SK-N-SH (cell line): ENCODE measurements around the gene TPP1. TPM values are rescaled to one million over a fixed set of nuclear protein-coding genes. Genes with fewer than 3 reads are reported as not detected.

Experiments
- CTCF ChIA-PET: fragments of 300-600, 350-600 bp; formaldehyde crosslinking; extraction: SDS; loops from one replicate; lab custom pipeline; 2021; lab: Yijun Ruan, JAX
- POLR2A ChIA-PET: fragments of 350-600 bp; sonication (Branson Sonifier 250); formaldehyde crosslinking; extraction: SDS; loops from one replicate; lab custom pipeline; 2020; ENCODE audit warnings: antibody characterized with exemption, inconsistent platforms; lab: Yijun Ruan, JAX
- DNase-seq: peaks from one replicate; pipeline ENCODE4 v3.0.0; 2012
- H2AFZ ChIP-seq: fragments of 200-600 bp; sonication (generic); 2 replicates; pipeline ENCODE4 v1.8.1; 2016; ENCODE audit warnings: antibody characterized with exemption, mild to moderate bottlenecking, low read depth
- H3F3A ChIP-seq: fragments of 200-600 bp; sonication (generic); replicated peaks from 2 replicates; pipeline ENCODE3; 2016; ENCODE audit warnings: antibody characterized with exemption, mild to moderate bottlenecking; ENCODE audit not compliant: insufficient read depth
- H3K27ac ChIP-seq, 2 experiments: fragments of 200-500 bp in 1 of 2; fragments of 200-600 bp in 1 of 2; sonication (Bioruptor generic) in 1 of 2; sonication (generic), shearing (Covaris generic) in 1 of 2; 2 replicates each; pipeline versions ENCODE4 v1.5.1 to v1.6.1; 2014 to 2016; ENCODE audit warnings: low read depth in 2 of 2, inconsistent platforms in 1 of 2, low read length in 1 of 2, mild to moderate bottlenecking in 1 of 2, mixed read lengths in 1 of 2
- H3K27me3 ChIP-seq: fragments of 200-600 bp; sonication (generic), shearing (Covaris generic); 2 replicates; pipeline ENCODE4 v1.6.1; 2016; ENCODE audit warnings: mixed run types; ENCODE audit not compliant: insufficient read depth
- H3K36me3 ChIP-seq, 2 experiments: fragments of 200-500 bp in 1 of 2; fragments of 200-600 bp in 1 of 2; sonication (Bioruptor generic) in 1 of 2; sonication (generic) in 1 of 2; replicated peaks in 1 of 2; 2 replicates each; pipeline versions ENCODE3 to v1.5.1; 2014 to 2016; ENCODE audit warnings: low read length in 1 of 2, mild to moderate bottlenecking in 1 of 2; ENCODE audit not compliant: insufficient read depth in 2 of 2, control insufficient read depth in 1 of 2
- H3K4me1 ChIP-seq, 2 experiments: fragments of 200-500 bp in 1 of 2; fragments of 200-600 bp in 1 of 2; sonication (Bioruptor generic) in 1 of 2; sonication (generic), shearing (Covaris generic) in 1 of 2; 2 replicates each; pipeline versions ENCODE4 v1.5.1 to v1.6.1; 2014 to 2016; ENCODE audit warnings: low read depth in 1 of 2, low read length in 1 of 2, mixed run types in 1 of 2; ENCODE audit not compliant: insufficient read depth in 2 of 2, control insufficient read depth in 1 of 2
- H3K4me2 ChIP-seq: fragments of 200-600 bp; sonication (generic), shearing (Covaris generic); 2 replicates; pipeline ENCODE4 v1.6.1; 2017; ENCODE audit warnings: mixed run types
- H3K4me3 ChIP-seq, 2 experiments: fragments of 200-500 bp in 1 of 2; fragments of 200-600 bp in 1 of 2; sonication (Bioruptor generic) in 1 of 2; sonication (generic), shearing (Covaris generic) in 1 of 2; 2 replicates each; pipeline versions ENCODE4 v1.5.1 to v1.8.1; 2014 to 2016; ENCODE audit warnings: low read depth in 2 of 2, inconsistent platforms in 1 of 2, low read length in 1 of 2, mild to moderate bottlenecking in 1 of 2, mixed read lengths in 1 of 2, moderate library complexity in 1 of 2
- H3K79me2 ChIP-seq: fragments of 200-600 bp; sonication (generic); 2 replicates; pipeline ENCODE4 v1.8.1; 2017; ENCODE audit warnings: mild to moderate bottlenecking; ENCODE audit not compliant: insufficient read depth
- H3K9ac ChIP-seq: fragments of 200-600 bp; sonication (generic); 2 replicates; pipeline ENCODE4 v1.6.1; 2017; ENCODE audit warnings: mixed run types
- H3K9me2 ChIP-seq: fragments of 200-600 bp; sonication (generic); 2 replicates; pipeline ENCODE4 v1.6.1; 2017; ENCODE audit warnings: mixed run types
- H3K9me3 ChIP-seq: fragments of 200-600 bp; sonication (generic); 2 replicates; pipeline ENCODE4 v1.6.1; 2017; ENCODE audit warnings: mixed run types, mild to moderate bottlenecking, moderate library complexity
- H4K20me1 ChIP-seq: fragments of 200-600 bp; sonication (generic); 2 replicates; pipeline ENCODE4 v1.6.1; 2017; ENCODE audit warnings: mild to moderate bottlenecking, mixed run types; ENCODE audit not compliant: insufficient read depth
- FOXJ3 ChIP-seq: sonication (generic); formaldehyde crosslinking; IDR thresholded peaks from 2 replicates; pipeline ENCODE4 v1.5.1; 2020; ENCODE audit warnings: mild to moderate bottlenecking, missing genetic modification reagents
- FOXM1 ChIP-seq: IDR thresholded peaks from 2 replicates; pipeline ENCODE4 v1.4.0; 2012; ENCODE audit warnings: low read depth, mild to moderate bottlenecking
- IRF3 ChIP-seq: fragments of 150-350 bp; IDR thresholded peaks from 2 replicates; pipeline ENCODE4 v1.6.1; 2016; ENCODE audit warnings: mild to moderate bottlenecking, low read depth, low read length
- NRF1 ChIP-seq: IDR thresholded peaks from 2 replicates; pipeline ENCODE4 v1.6.1; 2012; ENCODE audit warnings: low read depth, mild to moderate bottlenecking, low read length
- POLR2AphosphoS5 ChIP-seq: IDR thresholded peaks from 2 replicates; pipeline ENCODE4 v1.6.1; 2012; ENCODE audit warnings: low read depth, low read length
- REST ChIP-seq: IDR thresholded peaks from 2 replicates; pipeline ENCODE4 v1.6.1; 2012; ENCODE audit warnings: mild to moderate bottlenecking, low read depth, low read length, moderate library complexity
- RFX5 ChIP-seq: IDR thresholded peaks from 2 replicates; pipeline ENCODE4 v1.6.1; 2012; ENCODE audit warnings: mild to moderate bottlenecking, improper control_type of control experiment, low read length
- TAF1 ChIP-seq: IDR thresholded peaks from 2 replicates; pipeline ENCODE4 v1.6.1; 2012; ENCODE audit warnings: low read depth, mild to moderate bottlenecking, low read length, moderate library complexity, borderline replicate concordance
- YY1 ChIP-seq: IDR thresholded peaks from 2 replicates; pipeline ENCODE4 v1.4.0; 2012; ENCODE audit warnings: low read depth, mild to moderate bottlenecking
- WGBS: methylation state at CpG from one replicate; pipeline ENCODE4 v1.1.6; 2017; ENCODE audit warnings: low lambda C conversion rate; 5-methylcytosine and 5-hydroxymethylcytosine counted together
- polyA plus RNA-seq, 3 experiments: library from polyadenylated mRNA; depleted of rRNA; stranded (reverse); fragments of >200 nt; gene quantifications; 2 replicates each; pipeline ENCODE4 v1.2.3, GENCODE V29; 2012
- TF ChIP-seq, protein P1 (sequence below): IDR thresholded peaks from 2 replicates; pipeline ENCODE4; 2012

Gene TPP1
- polyA plus RNA-seq, 1 of the 3 experiments (the other 2 are of a cell fraction) = 105 TPM

GRCh38 chr11:6623391-6624363, 4.5 kb upstream of the TPP1 start:
- H3K9ac ChIP-seq = no peak overlapping the region
- H3K27ac ChIP-seq = no peak overlapping the region
- H3K36me3 ChIP-seq = peaks cover 0 to 11% of the 10 kb centered on the region in 2 experiments
- 76% methylated on average over 18 of the region's 31 CpGs for WGBS
- no peaks in the 10 kb centered on the region for H4K20me1 ChIP-seq
- H3K4me1 ChIP-seq = peaks cover 0 to 1% of the 10 kb centered on the region in 2 experiments; a peak in 2 of 4 replicates
- peaks cover 5% of the 10 kb centered on the region; the same call in 1 of the 2 replicates for H3K79me2 ChIP-seq
- DNase-seq = no peak
- POLR2A ChIA-PET = interaction anchor here (1.0 kb wide), 1 partner anchor 12 kb away, joined by 3 read pairs; no protein-coding TSS in a partner anchor
- CTCF ChIA-PET = interaction anchor here (2.3 kb wide), 1 partner anchor 11 kb away, joined by 10 read pairs; the partner anchor contains the start of gene TAF10
- H3K4me2 ChIP-seq = no peak overlapping the region
- H3K9me2 ChIP-seq = no peaks in the 10 kb centered on the region
- H2AFZ ChIP-seq = no peak overlapping the region
- no peaks in the 10 kb centered on the region for H3K9me3 ChIP-seq
- no peaks in the 10 kb centered on the region for H3F3A ChIP-seq
- H3K27me3 ChIP-seq = no peaks in the 10 kb centered on the region
- no peak for TF ChIP-seq FOXM1
- TF ChIP-seq IRF3 = no peak
- TF ChIP-seq NRF1 = no peak
- TF ChIP-seq POLR2AphosphoS5 = no peak
- TF ChIP-seq YY1 = no peak
- TF ChIP-seq REST = no peak
- no peak for TF ChIP-seq TAF1
- TF ChIP-seq, protein P1, sequence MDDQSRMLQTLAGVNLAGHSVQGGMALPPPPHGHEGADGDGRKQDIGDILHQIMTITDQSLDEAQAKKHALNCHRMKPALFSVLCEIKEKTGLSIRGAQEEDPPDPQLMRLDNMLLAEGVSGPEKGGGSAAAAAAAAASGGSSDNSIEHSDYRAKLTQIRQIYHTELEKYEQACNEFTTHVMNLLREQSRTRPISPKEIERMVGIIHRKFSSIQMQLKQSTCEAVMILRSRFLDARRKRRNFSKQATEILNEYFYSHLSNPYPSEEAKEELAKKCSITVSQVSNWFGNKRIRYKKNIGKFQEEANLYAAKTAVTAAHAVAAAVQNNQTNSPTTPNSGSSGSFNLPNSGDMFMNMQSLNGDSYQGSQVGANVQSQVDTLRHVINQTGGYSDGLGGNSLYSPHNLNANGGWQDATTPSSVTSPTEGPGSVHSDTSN = no peak
- no peak for TF ChIP-seq FOXJ3
- TF ChIP-seq RFX5 = no peak
- no peak overlapping the region for H3K4me3 ChIP-seq
